ACHN (cell line): ENCODE measurements around the gene CRADD.
"Not testable (repeated sequence)": the region's sequence is repeated elsewhere in the genome, so short reads cannot be mapped to it uniquely, and the experiment has no call there.

Experiments used
- DNase-seq: peaks from one replicate; pipeline ENCODE4 v3.0.0-alpha.2; 2015
- in situ Hi-C: cut with HindIII; loops from 2 replicates; pipeline ENCODE4 v1.10.0; 2017; ENCODE audit warnings: low sequenced_read_pairs, low pct_ligation_motif_present, low pct_unique_long_range_greater_than_20kb

The CRADD gene

DNA sequence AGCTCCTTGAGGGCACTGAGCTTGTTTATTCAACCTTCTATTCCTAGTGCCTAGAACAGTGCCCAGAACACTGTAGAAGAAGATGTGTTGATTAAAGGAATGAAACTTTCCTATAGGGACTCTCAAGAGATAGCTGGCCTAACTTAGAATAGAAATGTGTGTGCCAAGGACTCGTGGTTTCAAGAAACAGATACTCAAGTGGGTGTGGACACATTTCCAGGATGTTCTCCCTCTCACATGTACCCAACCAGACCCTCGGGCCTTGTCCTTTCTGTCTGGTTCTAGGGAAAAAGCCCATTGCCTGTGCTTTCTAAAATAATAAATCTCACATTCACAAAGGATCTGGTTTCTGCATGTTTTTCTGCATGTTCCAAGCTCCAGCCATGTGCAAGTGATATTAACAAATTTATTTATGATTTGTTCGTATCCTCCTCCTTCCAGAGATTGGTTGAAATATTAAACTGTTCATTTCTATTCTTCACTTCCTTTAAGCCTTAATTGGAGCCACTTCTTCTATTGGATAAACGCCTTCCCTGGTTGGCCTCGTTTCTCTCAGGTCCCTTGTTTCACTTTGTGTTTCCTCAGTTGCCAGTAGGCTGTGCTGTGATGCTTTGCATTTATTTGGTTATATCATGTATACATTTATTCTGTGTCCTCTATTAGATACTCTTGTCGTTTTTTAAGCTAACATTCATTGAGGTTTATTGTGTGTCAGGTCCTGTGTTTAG is 89.8 kb downstream of the CRADD start:
- in situ Hi-C loops, result no loop called here
- peak; percentile 59 for DNase-seq

DNA sequence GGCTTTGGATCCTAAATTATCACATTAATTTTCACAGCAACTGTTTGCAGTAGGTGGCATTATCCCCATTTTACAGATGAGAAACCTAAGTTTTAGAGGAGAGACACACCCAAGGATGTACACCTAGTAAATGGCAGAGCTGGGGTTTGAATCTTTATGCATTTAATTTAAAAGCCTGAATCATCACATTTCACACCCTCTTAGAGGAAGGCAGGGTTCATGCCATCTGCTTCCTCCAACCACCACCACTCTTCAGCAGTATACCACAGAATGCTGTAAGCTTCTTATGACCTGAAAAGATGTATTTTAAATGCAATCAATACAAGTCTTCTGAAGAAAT is 90.3 kb downstream of the CRADD start:
- in situ Hi-C loops, result no loop called here

DNA sequence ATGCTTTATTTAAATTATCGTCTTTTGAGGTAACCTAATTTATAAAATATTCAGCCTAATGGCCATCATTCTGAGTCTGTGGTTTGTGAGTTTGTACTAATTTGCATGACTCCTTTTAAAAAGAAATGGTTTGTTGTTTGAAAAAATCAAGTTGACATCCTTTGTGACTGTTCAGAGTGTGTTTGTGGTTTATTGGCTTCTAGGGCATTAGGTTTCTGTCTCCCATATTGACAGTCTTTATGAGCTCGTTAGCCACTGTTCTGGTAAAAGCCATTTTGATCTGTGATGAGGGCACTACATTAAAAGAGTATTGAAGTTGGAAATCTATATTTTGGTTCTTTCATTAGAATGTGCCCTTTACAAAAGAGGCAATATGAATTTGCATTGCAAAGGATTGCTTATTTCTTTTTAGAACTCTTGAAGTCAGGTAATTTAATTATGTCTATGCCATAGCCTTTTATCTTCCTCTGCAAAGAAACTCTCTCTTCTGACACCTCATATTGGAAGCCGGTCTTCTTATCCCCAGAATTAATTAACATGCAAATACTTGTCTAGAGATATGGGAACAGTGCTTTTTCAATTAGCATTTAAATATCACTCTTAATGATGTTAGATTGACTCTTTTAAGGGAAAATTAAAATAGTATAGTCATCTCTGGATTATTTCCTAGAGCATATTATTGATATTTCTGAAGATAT is 95.0 kb downstream of the CRADD start:
- in situ Hi-C loops, result no loop called here
- no peak for DNase-seq

More for the DNA sequence above, 90.3 kb downstream of the CRADD start:
- no peak for DNase-seq

DNA sequence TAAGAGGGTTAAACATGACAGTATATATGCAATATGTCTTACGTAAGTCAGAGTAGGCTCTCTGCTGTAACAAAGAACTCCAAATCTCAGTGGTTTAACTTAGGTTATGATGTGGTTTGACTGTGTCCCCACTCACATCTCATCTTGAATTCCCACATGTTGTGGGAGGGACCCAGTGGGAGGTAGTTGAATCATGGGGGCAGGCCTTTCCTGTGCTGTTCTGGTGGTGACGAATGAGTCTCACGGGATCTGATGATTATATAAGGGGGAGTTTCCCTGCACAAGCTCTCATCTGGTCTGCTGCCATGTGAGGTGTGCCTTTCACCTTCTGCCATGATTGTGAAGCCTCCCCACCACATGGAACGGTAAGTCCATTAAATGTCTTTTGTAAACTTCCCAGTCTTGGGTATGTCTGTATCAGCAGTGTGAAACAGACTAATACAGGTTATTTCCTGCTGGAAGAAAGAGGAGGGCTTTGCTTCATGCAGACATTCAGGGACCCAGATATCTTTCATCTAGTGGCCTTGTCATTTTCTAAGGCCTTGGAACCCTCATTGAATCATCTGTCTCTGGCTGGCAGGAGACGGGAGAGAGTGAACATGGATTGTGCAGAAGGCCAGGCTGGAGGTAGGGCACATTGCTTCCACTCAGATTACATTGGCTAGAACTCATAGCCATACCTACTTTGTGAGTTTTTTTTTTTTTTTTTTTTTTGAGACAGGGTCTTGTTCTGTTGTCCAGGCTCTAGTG is 96.1 kb downstream of the CRADD start:
- in situ Hi-C loops, result no loop called here
- no peak for DNase-seq

DNA sequence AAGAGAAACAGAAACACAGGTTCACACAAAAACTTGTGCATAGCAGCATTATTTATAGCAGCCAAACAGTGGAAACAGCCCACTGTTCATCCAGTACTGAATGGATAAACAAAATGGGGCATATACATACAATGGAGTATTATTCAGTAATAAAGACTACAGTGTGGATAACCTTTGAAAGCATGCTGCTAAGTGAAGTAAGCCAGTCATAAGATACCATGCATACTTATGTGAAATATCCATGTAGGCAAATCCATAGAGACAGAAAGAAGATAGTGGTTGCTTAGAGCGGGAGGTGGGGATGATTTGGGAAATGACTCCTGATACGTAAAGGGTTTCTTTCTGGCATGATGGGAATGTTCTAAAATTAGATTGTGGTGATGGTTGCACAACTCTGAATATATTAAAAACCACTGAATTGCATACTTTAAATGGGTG is 99.4 kb downstream of the CRADD start:
- in situ Hi-C loops, result no loop called here
- no peak for DNase-seq

DNA sequence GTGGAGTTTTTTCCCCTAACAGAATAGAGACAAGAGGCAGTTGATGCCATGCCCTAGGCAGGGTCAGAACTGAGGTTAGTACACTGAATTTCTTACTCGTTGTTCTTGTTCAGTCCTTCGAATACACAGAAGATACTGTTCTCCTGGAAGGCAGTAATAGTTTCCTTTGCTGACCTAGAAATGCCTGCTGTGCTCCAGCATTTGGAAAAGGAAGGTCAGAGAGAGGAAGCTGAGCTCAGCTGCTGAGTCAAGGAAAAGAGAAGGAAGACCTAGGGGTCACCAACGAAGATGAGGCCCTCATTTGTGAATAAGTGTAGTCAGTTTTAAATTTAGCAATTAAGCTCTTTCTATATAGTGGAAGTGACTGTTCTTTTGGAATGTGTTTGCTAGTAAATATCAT is 100.1 kb downstream of the CRADD start:
- in situ Hi-C loops, result no loop called here
- DNase-seq, result no peak

DNA sequence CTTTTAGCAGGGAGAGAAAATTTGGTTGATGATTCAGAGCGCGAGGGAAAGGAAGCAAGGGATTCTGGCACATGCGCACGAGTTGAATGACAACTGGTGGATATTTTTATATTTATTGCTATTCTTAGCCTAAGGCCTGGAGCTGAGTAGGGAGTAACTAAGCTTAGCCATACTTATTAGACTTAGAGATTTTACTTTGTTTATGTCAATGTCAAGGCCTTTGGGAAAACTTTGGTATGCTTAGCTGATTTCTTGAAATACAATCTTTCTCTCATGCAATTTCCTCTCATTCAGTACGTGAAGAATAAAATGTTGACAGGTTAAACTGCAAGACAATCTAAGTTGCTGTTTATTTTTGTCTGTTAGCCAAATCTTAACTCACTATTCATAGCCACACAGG is 101.1 kb downstream of the CRADD start:
- in situ Hi-C loops, result no loop called here
- DNase-seq, result no peak

DNA sequence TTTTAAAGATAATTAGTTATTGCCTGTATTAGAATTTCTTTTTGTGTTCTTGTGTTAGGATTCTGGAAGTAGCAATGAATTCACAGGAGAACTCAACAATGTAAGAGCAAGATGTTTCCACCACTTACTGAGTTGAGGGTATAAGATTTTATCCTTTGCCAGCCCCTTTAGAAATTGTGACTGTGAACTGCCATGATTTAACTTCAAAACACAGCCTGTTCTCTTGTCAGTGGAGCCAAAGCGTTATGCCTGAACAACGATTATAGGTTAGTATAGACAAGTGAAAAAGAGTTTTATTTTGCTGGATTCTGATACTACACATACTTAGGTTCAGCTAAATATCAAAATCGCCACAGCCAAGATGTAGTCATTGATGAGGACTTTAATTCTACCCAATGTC is 101.6 kb downstream of the CRADD start:
- DNase-seq, result no peak
- in situ Hi-C loops, result no loop called here

DNA sequence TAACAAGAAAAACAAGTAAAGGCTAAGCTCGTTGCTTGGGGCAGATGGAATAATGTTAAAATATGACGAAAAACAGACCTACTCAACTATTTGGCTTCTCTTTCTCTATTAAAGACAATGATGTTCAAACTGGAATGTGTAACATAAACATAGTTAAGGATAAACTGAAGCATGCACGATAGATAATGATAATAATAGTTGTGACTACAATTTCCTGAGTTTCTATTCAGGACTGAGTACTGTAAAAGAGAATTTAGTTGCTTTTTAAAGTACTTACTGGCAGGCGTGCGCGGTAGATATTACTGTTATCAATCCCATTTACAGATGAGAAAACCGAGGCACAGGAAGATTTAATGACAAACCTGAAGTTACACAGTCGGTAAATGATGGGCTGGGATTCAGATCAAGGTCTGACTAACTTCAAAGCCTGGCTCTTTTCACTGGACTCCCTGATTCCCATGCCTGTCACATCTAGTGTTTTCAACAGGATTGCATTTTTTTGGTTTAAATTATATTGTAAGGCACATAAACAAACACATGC is 103.0 kb downstream of the CRADD start:
- DNase-seq, result no peak
- in situ Hi-C loops, result no loop called here

DNA sequence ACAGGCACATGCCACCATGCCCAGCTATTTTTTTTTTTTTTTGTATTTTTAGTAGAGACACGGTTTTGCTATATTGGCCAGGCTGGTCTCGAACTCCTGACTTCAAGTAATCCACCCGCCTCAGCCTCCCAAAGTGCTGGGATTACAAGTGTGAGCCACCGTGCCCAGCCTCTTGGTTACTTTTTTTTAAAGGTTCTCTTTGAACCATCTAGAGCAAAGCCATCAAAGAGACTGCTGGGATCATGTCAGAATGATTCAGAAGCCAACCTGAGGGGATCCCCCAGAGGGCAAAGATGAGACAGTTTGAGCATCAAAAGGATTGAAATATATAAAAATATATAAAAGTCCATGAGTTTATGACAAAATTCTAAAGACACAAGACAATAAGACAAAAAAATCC is 103.7 kb downstream of the CRADD start:
- DNase-seq, in situ Hi-C loops: not testable (repeated sequence)

DNA sequence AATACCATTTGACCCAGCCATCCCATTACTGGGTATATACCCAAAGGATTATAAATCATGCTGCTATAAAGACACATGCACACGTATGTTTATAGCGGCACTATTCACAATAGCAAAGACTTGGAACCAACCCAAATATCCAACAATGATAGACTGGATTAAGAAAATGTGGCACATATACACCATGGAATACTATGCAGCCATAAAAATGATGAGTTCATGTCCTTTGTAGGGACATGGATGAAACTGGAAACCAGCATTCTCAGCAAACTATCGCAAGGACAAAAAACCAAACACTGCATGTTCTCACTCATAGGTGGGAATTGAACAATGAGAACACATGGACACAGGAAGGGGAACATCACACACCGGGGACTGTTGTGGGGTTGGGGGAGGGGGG is 104.8 kb downstream of the CRADD start:
- in situ Hi-C loops, result not testable (repeated sequence)

DNA sequence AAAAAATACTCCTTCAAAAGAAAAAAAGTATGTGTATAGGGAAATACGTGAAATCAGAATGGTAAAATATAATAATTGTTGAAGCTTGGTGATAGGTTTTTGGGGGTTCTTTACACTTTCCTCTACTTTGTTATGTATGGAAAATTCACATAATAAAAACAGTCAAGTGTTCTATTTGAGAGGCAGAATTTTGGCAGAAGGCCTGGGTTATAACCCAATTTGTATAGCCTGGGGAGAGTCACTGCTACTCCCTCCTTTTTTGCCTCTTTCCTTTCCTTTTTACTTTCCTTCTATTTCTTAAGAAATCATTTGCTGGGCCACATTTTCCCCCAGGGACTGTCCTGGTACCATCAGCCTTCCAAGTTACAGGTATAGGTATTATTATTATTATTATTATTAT is 105.7 kb downstream of the CRADD start:
- in situ Hi-C loops, result no loop called here
- no peak for DNase-seq

More for the DNA sequence above, 104.8 kb downstream of the CRADD start:
- not testable (repeated sequence) for DNase-seq

DNA sequence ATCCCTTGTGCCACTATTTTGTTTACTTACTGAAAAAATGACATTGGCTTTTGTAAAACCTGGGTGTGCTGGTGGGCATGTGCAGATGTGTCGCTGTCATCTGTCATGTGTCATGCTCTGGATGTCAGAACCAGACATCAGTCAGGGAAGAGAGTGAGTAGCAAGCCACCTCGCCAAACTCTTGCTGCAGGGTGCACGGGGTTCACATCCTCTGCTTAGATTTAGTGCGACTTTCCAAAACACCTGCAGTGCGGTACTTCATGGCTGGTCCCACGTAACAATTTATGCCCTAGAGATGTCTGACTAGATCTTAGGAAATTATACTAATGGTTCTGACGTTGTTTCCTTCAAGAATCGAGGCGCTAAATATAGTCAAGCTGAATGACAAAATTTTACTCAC is 106.7 kb downstream of the CRADD start:
- DNase-seq, result no peak
- in situ Hi-C loops, result no loop called here

DNA sequence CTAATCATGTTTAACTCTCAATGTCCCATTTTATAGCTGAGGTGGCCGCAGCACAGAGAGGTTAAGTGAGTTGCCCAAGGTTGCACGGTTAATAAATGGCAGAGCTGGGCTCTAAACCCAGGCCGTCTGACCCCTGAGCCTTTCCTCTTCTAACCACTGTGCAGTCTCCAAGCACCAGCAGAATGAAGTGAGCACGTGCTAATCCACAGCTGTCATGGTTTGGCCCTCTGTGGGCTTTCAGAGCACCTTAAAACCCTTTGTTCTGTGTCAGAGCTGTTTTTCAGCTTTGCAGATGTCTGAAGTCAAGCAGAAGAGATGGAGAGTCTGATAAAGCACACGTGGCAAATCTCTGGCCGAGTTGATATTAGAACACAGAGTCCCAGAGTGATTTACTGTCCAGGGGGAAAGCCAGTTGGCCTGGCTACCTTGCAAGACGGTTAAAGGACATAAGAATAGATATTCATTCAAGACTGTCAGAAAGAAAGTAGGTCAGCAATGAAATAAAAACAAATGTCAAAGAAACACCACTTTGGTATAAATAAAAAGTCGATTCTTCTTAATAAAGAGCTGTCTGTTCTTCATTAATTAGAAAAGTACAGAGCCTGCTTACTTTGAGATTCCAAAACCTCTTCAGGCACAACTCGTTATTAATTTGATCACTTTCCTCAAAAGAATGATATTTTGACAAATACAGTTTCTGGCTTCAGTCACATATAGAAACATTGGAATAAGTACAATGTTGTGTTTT is 107.3 kb downstream of the CRADD start:
- DNase-seq, result peak; percentile 79
- in situ Hi-C loops, result no loop called here

DNA sequence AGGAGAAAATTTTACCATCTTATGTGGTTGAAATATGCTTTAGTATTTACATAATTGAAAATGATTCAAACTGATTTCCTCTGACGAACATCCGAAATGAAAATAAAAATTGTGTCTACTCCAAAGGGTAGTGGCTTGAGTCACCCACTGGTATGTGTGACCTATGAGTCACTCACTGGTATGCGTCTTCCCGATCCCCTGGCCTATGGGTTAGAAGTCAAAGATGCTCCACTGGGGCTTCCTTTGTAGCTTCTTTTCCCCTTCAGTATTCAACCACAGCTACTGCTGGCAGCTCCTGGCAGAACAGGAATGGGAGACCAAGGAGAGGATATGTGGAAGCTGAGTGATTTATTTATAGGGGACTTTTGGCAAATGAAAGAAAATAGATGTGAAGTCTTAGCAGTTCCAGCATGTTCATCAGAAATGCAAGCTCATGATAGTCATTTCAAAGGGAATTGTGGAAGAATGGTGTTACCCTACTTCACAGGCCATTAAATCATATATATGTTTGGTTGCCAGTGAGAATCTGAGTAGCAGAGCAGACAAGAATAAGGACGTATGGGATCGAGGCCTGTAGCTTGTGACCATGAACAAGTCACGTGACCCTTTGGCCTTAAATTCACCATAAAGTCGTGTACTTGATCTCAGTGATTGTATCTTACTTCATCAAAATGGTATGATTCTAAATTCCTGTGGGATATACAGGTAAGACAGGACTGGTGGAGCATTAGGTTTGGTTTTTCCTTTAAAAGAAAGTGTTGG is 108.3 kb downstream of the CRADD start:
- DNase-seq, result peak; percentile 97
- in situ Hi-C loops, result no loop called here

DNA sequence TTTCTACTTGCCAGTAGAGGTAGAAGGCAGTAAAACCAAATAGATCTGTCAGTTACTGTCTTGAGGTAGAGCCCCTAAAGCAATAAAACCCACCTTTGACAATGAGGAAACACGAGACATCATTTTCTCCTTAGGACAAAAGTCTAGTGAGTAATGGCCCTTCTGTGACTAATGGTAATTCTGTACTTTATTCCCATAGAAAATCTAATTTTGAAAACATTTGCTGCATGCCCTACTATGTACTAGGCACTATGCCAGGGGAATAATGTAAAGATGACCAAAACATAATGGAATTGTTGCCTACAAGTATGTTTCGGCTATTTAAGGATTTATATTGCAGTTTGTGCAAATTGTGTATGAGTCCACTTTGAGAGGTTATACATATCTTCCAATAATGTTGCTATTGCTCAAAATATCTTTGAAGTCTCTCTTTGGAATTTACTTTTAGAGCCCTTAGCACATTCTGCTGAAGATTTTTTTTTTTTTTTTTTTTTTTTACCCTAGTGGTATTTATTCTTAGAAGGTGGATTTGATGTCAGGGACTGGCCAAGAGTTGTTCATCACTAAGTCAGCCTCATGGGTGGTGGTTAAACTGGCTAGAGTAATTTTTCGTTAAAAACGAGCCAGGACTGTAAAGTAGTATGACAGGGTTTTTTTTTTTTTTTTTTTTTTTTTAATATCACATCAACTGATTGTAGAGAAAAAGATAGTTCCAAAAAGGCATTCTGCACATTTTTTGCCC is 109.7 kb downstream of the CRADD start:
- in situ Hi-C loops, result no loop called here
- no peak for DNase-seq

DNA sequence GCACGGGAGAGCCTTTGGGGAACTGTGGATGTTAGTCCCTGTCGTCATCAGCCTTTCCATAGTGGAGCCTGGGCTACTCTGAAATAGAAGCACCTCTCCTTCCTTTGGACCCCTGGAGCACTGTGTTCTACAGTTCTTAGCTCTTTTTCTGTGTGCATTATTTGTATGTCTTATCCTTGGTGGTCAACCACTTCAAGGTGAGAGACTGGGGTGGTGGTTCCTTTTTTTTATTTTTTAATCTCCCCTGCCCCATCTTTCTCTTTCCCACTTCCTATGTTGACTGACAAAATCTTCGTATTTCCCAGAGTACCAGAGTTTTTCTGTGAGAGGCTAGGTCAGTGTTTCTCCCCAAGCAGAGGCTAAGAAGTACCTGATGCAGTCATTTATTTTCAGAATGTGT is 111.7 kb downstream of the CRADD start:
- in situ Hi-C loops, result no loop called here
- DNase-seq, result no peak
